HG02938 (cell line): Measurements from ENCODE around the gene BPIFB2.
"Not testable (repeated sequence)": the region's sequence is repeated elsewhere in the genome, so short reads cannot be mapped to it uniquely, and the experiment has no call there.

Experiments
- ATAC-seq: cut with Tn5 transposase; IDR thresholded peaks from one replicate; pipeline ENCODE4 v1.9.1; 2021; ENCODE audit warnings: mild to moderate bottlenecking, moderate library complexity; ENCODE audit not compliant: unreplicated experiment

The BPIFB2 gene

GRCh38 chr20:32970115-32970972 is 37.2 kb upstream of the BPIFB2 start:
- no peak for ATAC-seq

DNA sequence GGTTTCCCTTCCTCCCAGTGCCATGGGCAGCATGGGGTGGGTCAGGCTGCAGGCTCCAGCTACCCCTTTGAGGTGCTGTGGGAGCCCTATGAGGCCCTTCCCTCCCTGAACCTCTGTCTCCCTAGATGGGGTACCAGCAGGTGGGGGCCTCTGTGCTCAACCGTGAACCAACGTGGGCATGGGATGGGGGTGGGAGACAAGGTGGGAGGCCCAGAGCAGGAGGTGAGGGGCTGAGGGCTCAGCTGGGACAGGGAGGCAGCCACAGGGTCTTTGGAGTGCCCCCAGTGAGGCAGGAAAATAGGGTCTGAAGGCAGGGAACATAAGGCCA is 36.6 kb upstream of the BPIFB2 start:
- ATAC-seq, result no peak

DNA sequence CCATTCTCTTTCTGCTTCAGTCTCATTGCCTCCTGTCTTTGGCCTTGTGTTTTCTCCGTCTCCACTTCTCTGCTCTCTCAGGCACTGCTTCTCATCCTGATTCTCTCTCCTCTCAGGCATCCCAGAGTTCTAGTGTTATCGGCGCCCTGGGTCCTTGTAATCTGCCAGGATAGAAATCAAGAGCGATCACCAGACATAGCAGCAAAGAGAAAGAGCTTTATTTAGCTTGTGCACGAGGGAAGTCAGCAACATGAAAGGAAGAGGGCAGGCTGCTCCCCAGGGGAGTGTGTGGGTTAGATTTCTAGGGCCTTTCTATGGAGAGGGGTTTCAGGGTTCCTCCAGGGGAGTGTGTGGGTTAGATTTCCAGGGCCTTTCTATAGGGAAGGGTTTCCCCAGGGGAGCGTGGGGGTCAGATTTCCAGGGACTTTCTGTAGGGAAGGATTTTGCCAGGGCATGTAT is 35.8 kb upstream of the BPIFB2 start:
- ATAC-seq, result peak; percentile 12

GRCh38 chr20:32972181-32973076 is 35.1 kb upstream of the BPIFB2 start:
- peak; percentile 87 for ATAC-seq

GRCh38 chr20:32973077-32973717 is 34.3 kb upstream of the BPIFB2 start:
- no peak for ATAC-seq

DNA sequence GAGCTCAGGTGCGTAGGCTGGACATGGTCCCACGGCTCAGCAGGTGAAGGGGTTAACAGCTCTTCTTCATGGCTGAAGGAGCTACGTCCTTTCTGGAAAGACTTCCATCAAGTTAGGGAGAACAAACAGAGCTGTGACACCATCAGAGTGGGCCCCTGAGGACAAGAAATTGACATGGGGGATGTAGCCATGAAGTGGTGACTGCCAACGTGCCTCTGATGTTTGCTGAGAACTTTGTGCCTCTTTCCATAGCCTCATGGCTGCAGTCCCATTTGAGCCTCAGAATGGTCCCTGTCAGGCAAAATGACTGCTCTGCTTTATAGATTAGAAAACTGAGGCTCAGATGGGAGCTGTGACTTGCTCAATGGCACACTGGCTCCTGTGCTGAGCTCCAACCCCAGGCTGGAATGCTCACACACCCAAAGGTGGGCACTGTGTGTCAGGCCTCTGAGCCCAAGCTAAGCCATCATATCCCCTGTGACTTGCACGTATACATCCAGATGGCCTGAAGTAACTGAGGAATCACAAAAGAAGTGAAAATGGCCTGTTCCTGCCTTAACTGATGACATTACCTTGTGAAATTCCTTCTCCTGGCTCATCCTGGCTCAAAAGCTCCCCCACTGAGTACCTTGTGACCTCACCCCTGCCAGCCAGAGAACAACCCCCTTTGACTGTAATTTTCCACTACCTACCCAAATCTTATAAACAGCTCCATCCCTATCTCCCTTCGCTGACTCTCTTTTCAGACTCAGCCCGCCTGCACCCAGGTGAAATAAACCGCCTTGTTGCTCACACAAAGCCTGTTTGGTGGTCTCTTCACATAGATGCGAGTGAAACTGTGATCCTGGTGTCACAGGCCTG is 33.1 kb upstream of the BPIFB2 start:
- not testable (repeated sequence) for ATAC-seq

GRCh38 chr20:32975121-32975520 is 32.4 kb upstream of the BPIFB2 start:
- not testable (repeated sequence) for ATAC-seq

DNA sequence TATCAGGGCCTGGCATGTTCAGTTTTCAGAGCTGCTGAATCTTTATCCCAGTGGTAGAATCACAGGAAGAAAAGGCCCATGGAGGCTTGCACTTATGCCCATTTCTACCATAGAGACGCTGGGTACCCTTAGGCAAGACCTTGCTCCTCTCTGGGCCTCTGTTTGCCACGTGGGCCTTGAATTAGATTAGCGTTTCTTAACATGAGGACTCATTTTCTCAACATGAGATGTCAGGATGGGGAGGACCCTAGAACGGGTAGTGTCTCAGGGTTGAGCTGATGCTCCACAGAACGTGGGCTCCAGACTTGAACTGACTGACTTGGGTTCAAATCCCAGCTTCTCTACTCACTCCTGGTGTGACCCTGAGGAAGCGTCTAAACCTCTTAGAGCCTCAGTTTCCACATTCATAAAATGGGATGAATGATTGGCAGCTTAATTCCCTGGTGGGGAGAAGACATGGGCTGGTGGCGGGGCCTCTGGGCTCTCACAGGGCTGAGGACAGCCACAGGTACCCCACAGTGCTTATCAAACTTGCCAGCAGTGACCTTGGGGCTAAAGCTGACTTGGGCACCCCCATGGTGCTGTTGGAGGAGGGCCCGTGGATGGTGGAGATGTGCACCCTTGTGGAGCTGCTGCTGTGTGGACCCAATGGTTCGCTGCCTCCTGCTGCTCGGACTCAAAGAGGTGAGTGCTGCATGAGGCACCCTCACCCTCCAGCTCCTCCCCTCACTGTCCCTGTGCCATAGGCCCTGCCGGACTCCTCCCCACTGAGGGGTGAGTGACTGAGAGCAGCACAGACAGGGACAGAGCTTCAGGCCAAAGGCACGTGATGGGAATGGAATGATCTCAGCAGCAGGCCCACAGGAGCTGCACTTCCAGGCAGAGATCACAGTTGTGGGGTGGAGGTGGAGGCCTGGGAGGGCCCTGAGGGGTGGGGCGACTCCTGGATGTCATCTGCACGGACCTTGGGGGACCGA is 31.5 kb upstream of the BPIFB2 start:
- ATAC-seq, result no peak

DNA sequence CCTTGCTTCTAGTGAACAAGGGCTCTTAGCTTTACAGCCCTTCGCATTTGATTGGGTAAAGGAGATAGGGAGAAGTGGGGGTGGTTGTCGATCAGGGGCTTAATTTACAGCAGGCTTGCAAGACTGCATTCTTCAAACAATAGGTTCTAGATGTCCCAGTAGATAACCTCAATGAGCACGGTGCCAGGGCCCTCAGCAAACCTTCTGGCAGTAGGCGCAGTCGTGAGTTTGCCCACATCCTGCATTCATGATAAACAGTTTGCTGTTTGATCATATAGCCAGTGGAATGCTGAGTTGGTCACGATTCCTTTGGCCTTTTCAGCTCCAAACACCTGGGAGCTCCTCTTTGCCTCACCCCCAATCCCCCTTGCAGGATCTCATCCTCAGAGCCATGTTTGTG is 30.8 kb upstream of the BPIFB2 start:
- ATAC-seq, result no peak

DNA sequence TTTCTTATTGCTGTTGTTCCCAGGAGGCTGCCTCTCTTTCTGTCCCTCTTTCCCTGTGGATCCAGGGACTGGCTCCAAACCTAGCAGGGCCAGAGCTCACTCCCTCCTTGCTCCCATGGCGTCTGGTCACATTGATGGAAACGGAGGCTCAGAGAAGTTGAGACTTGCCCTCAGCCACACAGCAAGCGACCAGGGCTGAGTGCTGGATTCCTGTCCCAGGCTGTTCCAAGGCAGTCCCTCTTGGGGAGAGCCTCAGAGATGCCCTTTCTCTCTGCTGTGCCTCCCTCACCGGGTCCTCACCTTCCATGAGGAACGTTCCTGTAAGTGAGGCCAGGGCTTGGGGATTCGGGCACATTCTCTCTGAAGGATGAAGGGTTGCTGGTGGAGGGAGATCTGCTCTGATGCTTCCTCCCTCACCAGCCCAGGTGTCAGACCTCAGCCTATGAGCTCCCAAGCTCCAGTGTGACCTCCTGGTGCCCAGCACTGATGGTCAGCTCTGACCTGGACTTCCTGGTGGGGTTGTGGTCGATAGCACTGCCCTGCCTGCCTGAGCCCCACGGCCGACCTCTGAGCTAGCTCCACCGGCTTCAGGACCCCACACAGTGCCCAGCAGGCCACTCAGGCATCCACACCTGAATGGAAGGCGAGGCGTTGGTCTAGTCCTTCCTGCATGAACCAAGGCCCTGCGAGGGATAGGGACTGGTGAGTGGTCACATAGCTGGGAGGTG is 30.1 kb upstream of the BPIFB2 start:
- ATAC-seq, result no peak

DNA sequence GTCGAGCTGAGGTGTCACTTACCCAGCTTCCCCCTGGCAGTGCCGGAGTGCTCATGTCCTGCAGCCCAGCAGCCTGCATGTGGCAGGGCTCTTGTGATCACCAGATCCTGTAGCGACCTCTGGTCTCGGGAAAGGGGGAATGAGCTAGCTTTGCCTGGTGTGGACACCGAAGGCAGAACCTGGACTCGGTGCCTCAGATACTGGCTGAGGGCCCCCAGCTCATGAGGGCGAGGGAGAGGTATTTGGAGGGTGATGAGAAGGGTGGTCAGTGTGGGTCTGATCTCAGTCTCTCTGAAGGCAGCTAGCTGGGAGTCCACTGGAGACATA is 29.5 kb upstream of the BPIFB2 start:
- no peak for ATAC-seq

- no peak for ATAC-seq
Observed at GRCh38 chr20:32979201-32979998, 28.1 kb upstream of the BPIFB2 start.

GRCh38 chr20:32980131-32980941 is 27.2 kb upstream of the BPIFB2 start:
- no peak for ATAC-seq

GRCh38 chr20:32980990-32981389 is 26.5 kb upstream of the BPIFB2 start:
- no peak for ATAC-seq

DNA sequence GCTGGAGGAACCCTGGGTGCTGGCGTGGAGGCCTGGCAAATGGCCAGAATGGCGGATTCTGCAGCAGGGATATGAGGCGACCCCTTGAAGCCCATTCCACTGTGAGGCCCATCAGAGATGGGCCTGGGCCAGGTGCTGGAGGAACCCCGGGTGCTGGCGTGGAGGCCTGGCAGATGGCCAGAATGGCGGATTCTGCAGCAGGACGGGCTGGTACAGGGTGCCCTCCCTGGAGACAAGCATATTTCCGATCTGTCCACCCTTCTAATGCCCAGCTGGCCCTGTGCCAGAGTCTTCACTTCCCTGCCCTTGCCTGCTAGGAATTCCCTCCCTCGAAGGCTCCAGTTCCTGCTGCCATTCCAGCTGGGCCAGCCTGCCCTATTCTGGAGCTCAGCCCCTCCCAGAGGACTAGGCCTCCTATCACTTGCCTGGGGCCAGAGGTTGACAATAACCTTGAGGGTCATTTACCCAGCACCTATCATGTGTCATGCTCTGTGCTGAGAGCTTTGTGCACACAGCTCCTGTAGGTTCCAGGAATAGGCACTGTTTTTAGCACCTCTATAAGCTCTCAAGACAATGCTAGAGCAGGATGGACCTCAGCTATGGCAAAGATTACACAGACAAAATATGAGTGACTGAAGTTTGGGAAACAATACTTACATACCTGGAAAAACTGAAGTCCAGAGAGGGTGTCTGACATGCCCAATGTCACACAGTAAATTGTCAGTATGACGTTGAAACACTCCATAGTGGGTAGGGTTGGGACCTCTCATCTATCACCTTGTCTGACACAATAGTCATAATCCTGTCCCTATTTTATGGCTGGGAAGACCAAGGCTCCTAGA is 24.7 kb upstream of the BPIFB2 start:
- ATAC-seq, result no peak

DNA sequence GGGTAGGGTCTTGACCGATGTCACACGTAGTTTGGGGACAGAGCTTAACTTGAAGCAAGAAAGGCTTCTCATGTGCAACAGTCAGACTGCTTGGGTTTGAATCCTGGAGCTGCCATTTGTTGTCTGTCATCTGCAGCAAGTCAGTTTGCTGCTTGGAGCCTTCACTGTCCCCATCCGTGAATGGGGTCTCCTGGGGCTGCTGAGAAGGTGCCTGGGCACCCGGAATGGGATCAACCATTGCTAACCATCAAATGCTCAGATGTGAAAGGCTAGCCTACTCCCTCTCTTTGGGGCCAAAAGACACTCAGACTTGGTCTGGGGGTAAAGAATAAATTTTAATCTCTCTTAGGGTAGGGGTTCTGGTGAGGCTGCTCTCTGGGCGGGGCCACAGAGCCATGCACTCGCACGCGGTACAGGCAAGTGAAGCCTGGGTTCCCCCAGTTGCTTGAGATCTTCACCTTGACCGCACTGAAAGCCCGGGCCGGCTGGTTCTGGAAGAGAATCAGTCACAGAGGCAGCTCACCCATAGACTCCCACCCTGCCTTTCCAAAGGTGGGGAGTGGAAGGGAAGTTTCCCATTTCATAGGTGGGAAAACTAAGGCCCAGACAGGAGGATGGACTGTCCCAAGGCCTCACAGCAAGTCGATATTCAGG is 23.9 kb upstream of the BPIFB2 start:
- ATAC-seq, result no peak
